Body of pancreas (tissue), 4 donors: ENCODE measurements around the gene PGC.

Experiments used
- CTCF ChIP-seq, 7 experiments: fragments of 450-650 bp in 4 of 7; fragments of 200-600 bp in 3 of 7; sonication (generic) in 3 of 7; IDR thresholded peaks; one replicate each; pipeline ENCODE4 v1.5.1; 2016 to 2019; ENCODE audit warnings: antibody characterized with exemption in 7 of 7
- POLR2A ChIP-seq, 3 donors: fragments of 450-650 bp; IDR thresholded peaks; one replicate each; pipeline ENCODE4 v1.6.1; 2016; ENCODE audit warnings: antibody characterized with exemption in 3 of 3, mild to moderate bottlenecking in 2 of 3

GRCh38 chr6:41690541-41691330 lies 56.5 kb downstream of the PGC start:
- TF ChIP-seq CTCF (IDR thresholded peaks at IDR 0.05) = no peak
- no peak for TF ChIP-seq POLR2A (IDR thresholded peaks at IDR 0.05)
